ENCODE data around the gene YPEL3. TPM values are rescaled to one million over a fixed set of nuclear protein-coding genes. Genes with fewer than 3 reads are reported as not detected.

Gene YPEL3
- polyA plus RNA-seq, 1 donor from 2014 or later, result 76.9 TPM

DNA sequence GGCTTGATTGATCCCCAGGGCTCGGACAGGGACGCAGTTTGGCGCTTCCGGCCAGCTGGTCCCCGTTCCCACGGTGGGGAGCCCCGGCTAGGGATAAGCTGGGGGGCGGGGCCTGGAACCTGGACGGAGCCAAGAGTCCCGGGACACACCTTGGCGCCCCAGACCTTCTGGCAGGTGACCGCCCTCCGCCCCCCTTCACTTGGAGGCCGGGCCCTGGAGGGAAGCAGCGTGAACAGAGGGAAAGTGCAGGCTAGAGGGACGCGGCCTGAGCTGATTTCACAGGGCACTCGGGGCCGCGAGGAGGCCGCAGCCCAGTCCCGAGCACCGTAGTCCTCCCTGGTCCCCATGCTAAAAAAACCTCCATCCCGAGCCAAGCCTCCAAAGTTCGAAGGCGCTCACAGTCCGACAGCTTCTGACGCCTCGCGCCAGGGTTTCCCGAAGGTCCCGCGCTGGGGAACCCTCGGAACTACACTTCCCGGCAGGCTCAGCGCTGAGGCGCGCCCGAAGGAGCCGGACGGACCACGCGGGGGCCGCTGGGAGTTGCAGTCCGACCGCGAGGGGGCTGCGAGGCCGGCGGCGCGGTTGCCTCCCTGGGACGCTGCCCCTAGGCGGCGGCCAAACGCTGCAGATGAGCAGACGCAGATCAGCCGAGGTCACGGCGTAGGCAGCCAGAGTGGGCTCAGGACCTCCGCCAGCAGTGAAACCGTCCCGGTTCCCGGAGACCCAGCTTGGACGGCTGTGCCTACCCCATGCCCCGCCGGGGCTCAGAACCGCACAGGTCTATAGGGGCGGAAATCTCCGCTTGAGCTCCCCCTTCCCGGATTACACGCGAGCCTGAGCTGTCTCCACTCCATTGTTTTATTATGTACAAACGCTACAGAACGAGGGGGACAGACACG lies 4.3 kb downstream of the YPEL3 start, which contains the start of gene TBX6:
Gene TBX6 (minus strand): TSS at position 451 of the 899 bp plus-strand sequence. CDS start 731 bp downstream, outside the sequence.
- H3K9me3 ChIP-seq (ENCODE audit: low read length), result no peaks in the 10 kb centered on the region
- H3K4me3 ChIP-seq (ENCODE audit: low read length), result peak within 1 kb of the TSS; percentile 62
- H3K27me3 ChIP-seq (ENCODE audit: insufficient read depth, low read depth, low read length), result no peaks in the 10 kb centered on the region
- no peaks in the 10 kb centered on the region for H3K36me3 ChIP-seq (ENCODE audit: insufficient read depth, low read length)
- peak within 1 kb of the TSS; percentile 48 for H3K9ac ChIP-seq (ENCODE audit: low read length)
- peak within 1 kb of the TSS; percentile 31 for H3K27ac ChIP-seq (ENCODE audit: low read length)
- no peaks in the 10 kb centered on the region for H4K20me1 ChIP-seq (ENCODE audit: insufficient read depth)
- H2AFZ ChIP-seq (ENCODE audit: low read depth, low read length), result peak within 1 kb of the TSS; percentile 38
- H3K79me2 ChIP-seq (replicated peaks; ENCODE audit: insufficient read depth, low read length), result peaks cover under 1% of the 10 kb centered on the region
- H3F3A ChIP-seq (ENCODE audit: insufficient read depth, low read length, poor library complexity, severe bottlenecking), result no peaks in the 10 kb centered on the region
- TF ChIP-seq TAF1 (IDR thresholded peaks at IDR 0.05; ENCODE audit: low read depth) (no peak), SMC3 (conservative IDR thresholded peaks at IDR 0.05; ENCODE audit: poor library complexity) (peak; percentile 63), RAD21 (conservative IDR thresholded peaks at IDR 0.05) (peak; percentile 80), EZH2 (IDR thresholded peaks at IDR 0.05; ENCODE audit: borderline replicate concordance, insufficient read depth, low read length, poor library complexity, severe bottlenecking) (no peak), EP300 (conservative IDR thresholded peaks at IDR 0.05; ENCODE audit: poor library complexity, severe bottlenecking) (peak; percentile 36), MXI1 (conservative IDR thresholded peaks at IDR 0.05; ENCODE audit: poor library complexity, severe bottlenecking) (peak; percentile 29), REST (IDR thresholded peaks at IDR 0.05; ENCODE audit: borderline replicate concordance) (no peak), POLR2AphosphoS5 (IDR thresholded peaks at IDR 0.05) (peak; percentile 50)
- TF ChIP-seq, protein P1, sequence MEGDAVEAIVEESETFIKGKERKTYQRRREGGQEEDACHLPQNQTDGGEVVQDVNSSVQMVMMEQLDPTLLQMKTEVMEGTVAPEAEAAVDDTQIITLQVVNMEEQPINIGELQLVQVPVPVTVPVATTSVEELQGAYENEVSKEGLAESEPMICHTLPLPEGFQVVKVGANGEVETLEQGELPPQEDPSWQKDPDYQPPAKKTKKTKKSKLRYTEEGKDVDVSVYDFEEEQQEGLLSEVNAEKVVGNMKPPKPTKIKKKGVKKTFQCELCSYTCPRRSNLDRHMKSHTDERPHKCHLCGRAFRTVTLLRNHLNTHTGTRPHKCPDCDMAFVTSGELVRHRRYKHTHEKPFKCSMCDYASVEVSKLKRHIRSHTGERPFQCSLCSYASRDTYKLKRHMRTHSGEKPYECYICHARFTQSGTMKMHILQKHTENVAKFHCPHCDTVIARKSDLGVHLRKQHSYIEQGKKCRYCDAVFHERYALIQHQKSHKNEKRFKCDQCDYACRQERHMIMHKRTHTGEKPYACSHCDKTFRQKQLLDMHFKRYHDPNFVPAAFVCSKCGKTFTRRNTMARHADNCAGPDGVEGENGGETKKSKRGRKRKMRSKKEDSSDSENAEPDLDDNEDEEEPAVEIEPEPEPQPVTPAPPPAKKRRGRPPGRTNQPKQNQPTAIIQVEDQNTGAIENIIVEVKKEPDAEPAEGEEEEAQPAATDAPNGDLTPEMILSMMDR (IDR thresholded peaks at IDR 0.05; ENCODE audit: poor library complexity, severe bottlenecking), result peak; percentile 88
- no peak within 1 kb of the TSS for H3K4me2 ChIP-seq (ENCODE audit: low read length)
- no peaks in the 10 kb centered on the region for H3K9me2 ChIP-seq (ENCODE audit: insufficient read depth, low read length)

DNA sequence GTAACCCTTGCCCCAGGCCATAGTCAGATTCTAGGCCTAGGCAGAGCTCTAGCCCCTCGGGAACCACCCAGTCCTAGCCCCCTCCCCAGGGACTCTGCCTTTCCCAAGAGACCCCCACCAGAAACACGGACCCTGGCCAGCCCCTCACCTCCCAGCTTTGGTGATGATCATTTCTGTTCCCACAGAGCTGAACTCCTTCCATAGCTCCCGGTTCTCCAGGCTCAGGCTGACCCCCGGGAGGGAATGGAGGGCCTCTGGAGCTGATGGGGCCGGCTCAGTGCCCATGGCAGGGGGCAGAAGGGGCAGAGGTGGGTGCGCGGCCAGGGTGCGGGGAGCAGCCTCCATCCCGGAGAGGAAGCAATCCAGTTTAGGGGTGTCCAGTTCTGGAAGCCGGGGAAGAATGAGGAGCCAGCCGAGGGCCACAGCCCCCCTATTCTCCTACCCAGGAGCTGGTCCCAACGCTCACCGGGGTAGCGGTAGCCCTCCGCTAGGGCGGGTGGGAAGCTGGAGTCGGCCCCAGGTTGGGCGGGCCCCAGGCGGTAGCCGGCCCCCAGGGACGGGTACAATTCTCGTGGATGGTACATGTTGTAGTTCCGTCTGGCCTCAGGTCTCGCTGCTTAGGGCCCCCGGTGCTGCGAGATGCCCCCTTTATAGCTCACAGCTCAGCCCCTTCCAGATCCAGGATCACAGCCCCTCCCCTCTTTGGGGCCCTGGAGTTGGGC lies 5.2 kb downstream of the YPEL3 start:
- Histone ChIP-seq H3K9ac (ENCODE audit: low read length) (no peak overlapping the region), H3K9me2 (ENCODE audit: insufficient read depth, low read length) (no peaks in the 10 kb centered on the region), H3K27ac (ENCODE audit: low read length) (no peak overlapping the region), H3K9me3 (ENCODE audit: low read length) (no peaks in the 10 kb centered on the region), H4K20me1 (ENCODE audit: insufficient read depth) (no peaks in the 10 kb centered on the region), H3K79me2 (replicated peaks; ENCODE audit: insufficient read depth, low read length) (no peaks in the 10 kb centered on the region), H3K36me3 (ENCODE audit: insufficient read depth, low read length) (peaks cover under 1% of the 10 kb centered on the region), H3K4me2 (ENCODE audit: low read length) (no peak overlapping the region), H3K27me3 (ENCODE audit: insufficient read depth, low read depth, low read length) (no peaks in the 10 kb centered on the region), H2AFZ (ENCODE audit: low read depth, low read length) (no peak overlapping the region), H3K4me3 (ENCODE audit: low read length) (no peak overlapping the region), H3F3A (ENCODE audit: insufficient read depth, low read length, poor library complexity, severe bottlenecking) (no peaks in the 10 kb centered on the region)
- TF ChIP-seq POLR2AphosphoS5 (IDR thresholded peaks at IDR 0.05) (no peak), RAD21 (conservative IDR thresholded peaks at IDR 0.05) (no peak), SMC3 (conservative IDR thresholded peaks at IDR 0.05; ENCODE audit: poor library complexity) (no peak), REST (IDR thresholded peaks at IDR 0.05; ENCODE audit: borderline replicate concordance) (no peak), EP300 (conservative IDR thresholded peaks at IDR 0.05; ENCODE audit: poor library complexity, severe bottlenecking) (no peak), MXI1 (conservative IDR thresholded peaks at IDR 0.05; ENCODE audit: poor library complexity, severe bottlenecking) (no peak), EZH2 (IDR thresholded peaks at IDR 0.05; ENCODE audit: borderline replicate concordance, insufficient read depth, low read length, poor library complexity, severe bottlenecking) (no peak), TAF1 (IDR thresholded peaks at IDR 0.05; ENCODE audit: low read depth) (no peak)
- TF ChIP-seq, protein P1 (IDR thresholded peaks at IDR 0.05; ENCODE audit: poor library complexity, severe bottlenecking), result no peak

All from neural cell (in vitro differentiated cells).